GM21367 (cell line): ENCODE measurements around the gene ELOVL6.

Source experiments
- ATAC-seq: cut with Tn5 transposase; IDR thresholded peaks from one replicate; pipeline ENCODE4 v1.9.1; 2021; ENCODE audit not compliant: unreplicated experiment

ELOVL6 gene

GRCh38 chr4:110129544-110129943 lies 68.9 kb downstream of the ELOVL6 start:
- no peak for ATAC-seq

- no peak for ATAC-seq
Measured at GRCh38 chr4:110128472-110128919, 69.9 kb downstream of the ELOVL6 start.

DNA sequence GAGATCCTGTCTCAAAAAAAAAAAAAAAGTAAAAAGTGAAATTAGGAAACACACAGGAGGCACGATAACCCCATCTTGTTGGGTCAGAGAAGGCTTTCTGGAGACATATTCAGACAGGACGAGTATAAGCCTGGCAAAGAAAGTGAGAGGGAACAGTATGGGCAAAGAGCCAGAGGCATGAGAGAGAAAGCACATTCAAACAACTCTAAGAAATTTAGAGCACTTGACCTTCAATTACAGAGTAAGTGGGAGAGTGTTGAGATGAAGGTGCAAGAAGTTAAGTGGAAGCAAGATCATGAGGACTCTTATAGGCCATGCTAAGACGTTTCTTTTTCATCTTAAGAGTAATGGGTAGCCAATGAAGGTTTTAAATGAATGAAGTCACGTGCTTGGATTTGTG lies 70.4 kb downstream of the ELOVL6 start:
- ATAC-seq: no peak

GRCh38 chr4:110124711-110125110 lies 73.7 kb downstream of the ELOVL6 start:
- ATAC-seq: no peak

DNA sequence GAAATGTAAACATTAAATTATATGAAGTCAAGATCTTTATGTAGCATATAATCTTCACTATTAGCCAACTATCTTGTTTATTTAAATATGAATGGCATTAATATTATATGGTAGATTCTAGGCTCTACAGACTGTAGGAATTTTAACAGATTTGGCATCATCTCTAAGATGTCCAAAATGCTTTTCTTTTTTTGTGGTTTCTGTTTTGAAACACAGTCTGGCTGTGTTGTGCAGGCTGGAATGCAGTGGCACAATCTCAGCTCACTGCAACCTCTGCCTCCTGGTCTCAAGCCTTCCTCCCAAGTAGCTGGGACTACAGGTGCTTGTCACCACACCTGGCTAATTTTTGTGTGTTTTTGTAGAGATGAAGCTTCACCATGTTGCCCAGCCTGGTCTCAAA lies 76.2 kb downstream of the ELOVL6 start:
- no peak for ATAC-seq

GRCh38 chr4:110120506-110120905 lies 77.9 kb downstream of the ELOVL6 start:
- ATAC-seq: no peak

DNA sequence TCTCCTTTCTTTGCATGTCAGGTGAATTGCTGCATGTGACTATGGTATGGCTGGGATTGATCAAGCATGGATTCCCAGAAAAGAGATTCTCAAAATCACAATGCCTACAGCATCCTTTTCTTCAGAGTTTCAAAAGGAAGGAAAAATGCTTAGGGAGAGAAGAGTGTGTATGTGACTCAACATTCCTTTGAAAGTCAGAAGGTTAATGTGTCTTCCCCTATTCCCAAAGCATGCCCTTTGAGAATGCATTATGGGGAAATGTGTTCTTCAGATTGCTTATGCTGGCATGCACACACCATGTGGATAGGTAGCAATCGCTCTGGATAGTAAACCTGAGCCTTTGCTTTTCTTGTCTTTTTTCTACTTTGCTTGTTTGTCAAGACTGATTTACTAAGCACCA lies 78.5 kb downstream of the ELOVL6 start:
- ATAC-seq: no peak

DNA sequence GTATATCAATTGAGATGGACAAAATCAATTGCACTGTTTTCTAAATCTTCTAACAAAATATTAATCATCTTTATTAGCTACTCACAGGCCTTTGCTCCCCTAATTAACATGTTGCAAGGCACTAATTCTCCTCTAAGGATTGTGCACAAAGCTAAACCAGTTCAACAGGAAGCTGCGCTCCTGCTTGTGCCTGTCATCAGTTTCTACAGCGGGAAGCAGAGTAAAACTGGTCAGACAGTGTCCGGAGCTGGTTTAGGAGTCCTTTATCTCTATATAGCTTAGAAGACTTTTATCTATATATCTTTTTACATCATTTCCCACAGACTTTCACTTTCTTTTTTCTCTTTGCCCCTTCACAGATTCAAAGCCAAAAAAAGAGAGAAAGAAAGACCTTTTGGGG lies 79.1 kb downstream of the ELOVL6 start:
- peak; percentile 54 for ATAC-seq

- ATAC-seq: no peak
Measured at GRCh38 chr4:110112056-110112455, 86.4 kb downstream of the ELOVL6 start.

DNA sequence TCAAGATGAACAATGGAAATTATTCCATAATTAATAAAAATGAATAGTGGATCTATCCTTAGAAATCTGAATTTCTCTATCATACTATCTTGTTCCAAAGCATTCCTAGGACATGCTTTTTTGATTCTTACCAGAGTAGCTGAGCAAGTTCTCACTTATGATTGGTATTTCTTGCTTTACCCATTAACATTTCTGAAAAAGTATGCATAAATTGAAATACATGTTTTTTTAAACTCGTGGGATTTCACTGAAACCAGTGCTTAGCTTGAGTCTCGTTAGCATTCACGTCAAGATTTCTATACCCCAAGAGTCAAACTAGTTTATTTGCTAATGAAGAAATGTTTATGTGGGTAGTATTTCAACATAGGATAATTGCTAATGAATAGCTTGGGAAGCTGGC lies 89.0 kb downstream of the ELOVL6 start:
- ATAC-seq: no peak

DNA sequence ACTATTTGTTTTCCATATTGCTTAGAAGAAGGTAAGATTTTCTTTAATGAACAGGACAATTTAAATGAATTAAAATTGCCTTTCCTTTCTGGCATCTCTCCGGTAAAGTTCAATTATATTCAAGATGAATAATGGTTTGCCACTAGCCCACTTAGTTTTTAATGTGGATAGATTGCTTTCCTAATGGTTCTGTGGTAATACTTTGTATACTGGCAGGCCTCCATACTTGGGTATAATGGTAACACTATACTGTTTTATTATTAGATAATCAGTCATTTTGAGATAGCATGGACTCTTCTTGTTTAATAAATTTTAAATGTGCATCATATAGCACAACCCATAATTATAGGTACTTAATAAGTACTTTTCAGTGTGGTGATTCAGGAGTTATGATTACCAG lies 89.5 kb downstream of the ELOVL6 start:
- no peak for ATAC-seq

- ATAC-seq: peak; percentile 94
Measured at GRCh38 chr4:110108422-110108821, 90.0 kb downstream of the ELOVL6 start.

DNA sequence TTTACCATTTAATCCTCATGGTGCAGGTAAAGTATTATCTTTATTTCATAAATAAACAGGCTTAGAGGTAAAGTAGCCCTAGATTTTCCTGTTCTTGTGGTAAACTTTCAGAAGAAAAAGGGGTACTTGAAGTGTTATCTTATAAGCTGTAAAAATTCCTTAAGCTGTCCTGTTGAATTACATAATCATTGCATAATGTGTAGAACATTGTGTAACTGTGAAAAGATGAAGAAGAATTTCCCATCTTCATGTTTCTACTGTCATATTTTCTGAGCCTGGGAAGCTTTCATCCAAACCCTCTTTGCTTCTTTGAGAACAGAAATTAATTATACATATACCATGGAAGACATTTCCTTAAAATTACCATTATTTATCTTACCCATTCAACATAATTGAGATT lies 90.5 kb downstream of the ELOVL6 start:
- ATAC-seq: no peak

- ATAC-seq: peak; percentile 63
Measured at GRCh38 chr4:110106931-110107296, 91.5 kb downstream of the ELOVL6 start.

- no peak for ATAC-seq
Measured at GRCh38 chr4:110104661-110105060, 93.8 kb downstream of the ELOVL6 start.

DNA sequence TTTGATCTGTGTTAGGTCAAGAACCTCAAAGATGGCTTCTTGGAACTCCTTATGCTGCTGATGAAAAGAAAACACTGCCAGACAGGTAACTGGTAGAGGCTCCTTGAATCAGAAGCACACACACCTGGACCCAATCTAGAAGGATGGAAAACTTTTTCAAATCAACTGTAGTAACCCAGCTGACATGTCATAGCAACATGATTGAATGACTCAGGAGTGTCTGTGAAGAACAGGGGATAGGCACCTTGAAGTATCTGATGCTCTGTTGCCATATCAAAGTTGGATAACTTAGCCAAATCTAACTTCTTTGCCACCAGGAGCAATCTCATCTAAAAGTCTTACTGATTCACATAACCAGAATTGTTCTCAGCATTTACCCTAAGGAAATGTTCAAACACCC lies 98.8 kb downstream of the ELOVL6 start:
- ATAC-seq: no peak

DNA sequence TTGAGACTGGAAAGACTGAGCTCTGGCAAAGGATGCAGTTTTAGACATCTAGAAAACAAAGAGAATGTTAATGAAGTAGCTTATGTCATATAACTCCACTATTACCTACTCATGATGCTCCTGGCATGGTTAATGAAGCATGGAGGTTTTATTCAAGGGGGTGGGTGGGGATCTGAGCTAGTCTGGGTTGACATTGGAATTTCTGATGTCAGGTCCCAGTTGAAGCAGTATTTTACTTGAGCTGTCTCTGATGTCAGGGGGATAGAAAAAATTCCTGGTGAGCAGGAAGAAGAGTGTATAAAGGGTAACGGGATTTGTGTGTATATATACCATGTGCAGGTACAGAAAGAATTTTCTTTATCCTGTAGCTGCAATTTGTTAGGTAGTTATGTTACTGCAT lies 102.0 kb downstream of the ELOVL6 start:
- ATAC-seq: no peak

- no peak for ATAC-seq
Measured at GRCh38 chr4:110092646-110093045, 105.8 kb downstream of the ELOVL6 start.

- ATAC-seq: no peak
Measured at GRCh38 chr4:110091434-110092140, 106.8 kb downstream of the ELOVL6 start.

GRCh38 chr4:110088670-110089069 lies 109.7 kb downstream of the ELOVL6 start:
- ATAC-seq: peak; percentile 60

DNA sequence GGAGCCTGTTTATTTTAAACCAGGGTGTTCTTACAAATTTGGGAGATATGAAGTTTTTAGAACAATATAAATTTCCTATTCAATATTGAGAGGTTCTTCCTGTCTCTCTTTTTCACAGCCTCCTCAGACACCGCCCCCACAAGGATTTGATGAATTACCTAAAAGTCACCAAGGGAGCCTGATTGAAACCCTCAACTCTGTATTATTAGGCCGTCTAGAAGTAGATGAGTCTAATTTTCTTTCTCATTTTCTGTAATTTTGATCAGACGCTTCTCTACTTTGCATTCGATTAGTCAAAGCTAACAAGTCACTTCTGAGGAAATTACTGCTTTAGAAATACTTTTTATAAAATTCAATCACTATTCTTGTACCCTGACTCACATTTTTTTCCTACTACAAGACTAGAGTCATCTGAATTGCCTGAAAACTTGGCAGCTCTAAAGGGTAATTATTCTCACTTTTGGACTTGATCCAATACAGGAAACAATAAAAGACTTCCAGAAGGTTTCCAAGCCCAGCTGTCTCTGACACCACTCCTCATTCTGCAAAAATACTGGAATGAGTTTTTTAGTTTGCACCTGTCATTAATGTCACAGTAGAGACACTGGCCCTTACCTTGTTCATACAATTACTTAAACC lies 111.2 kb downstream of the ELOVL6 start:
- no peak for ATAC-seq

DNA sequence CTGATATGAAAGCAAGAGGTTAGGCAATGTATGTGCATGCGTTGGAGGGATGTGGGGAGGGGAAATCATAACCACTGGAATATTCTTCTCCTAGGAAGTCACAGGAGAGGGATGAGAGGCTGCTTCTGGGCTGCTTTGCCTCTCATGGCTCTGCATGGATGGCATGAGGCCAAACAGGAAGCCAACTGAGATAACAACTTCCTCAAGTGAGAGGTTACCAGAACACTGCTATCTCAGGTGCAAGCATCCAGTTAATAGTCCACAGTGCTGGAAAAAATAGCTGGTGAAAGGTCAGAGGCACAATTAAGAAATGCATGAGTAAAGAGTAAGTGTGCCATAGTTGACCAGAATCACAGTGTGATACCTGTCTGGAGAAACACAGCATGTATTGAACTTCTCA lies 113.3 kb downstream of the ELOVL6 start:
- no peak for ATAC-seq

- no peak for ATAC-seq
Measured at GRCh38 chr4:110084154-110084553, 114.3 kb downstream of the ELOVL6 start.
